GM18951 (cell line): Measurements from ENCODE around the gene ST6GAL1.
"Not testable (repeated sequence)": the region's sequence is repeated elsewhere in the genome, so short reads cannot be mapped to it uniquely, and the experiment has no call there.

Source experiments
- POLR2A ChIP-seq: IDR thresholded peaks from 4 replicates; pipeline ENCODE4 v1.6.1; 2011; ENCODE audit warnings: mild to moderate bottlenecking; ENCODE audit not compliant: insufficient read length, insufficient read depth; ENCODE audit errors: extremely low read depth
- in situ Hi-C: fragments of 300-500 bp; cut with MboI; formaldehyde crosslinking; loops from one replicate; pipeline ENCODE4 v1.12.0; 2022; ENCODE audit warnings: low sequenced_read_pairs, mixed read lengths, inconsistent platforms; ENCODE audit not compliant: unreplicated experiment

The ST6GAL1 gene

GRCh38 chr3:186980989-186981388, 50.7 kb downstream of the ST6GAL1 start:
- in situ Hi-C loops = no loop called here
- TF ChIP-seq POLR2A = no peak

- no peak for TF ChIP-seq POLR2A
- in situ Hi-C loops = no loop called here
These were observed 53.3 kb downstream of the ST6GAL1 start for GRCh38 chr3:186983659-186984058.

- in situ Hi-C loops = no loop called here
- no peak for TF ChIP-seq POLR2A
These were observed 53.7 kb downstream of the ST6GAL1 start for GRCh38 chr3:186984064-186984463.

- TF ChIP-seq POLR2A = no peak
- in situ Hi-C loops = no loop called here
These were observed 55.5 kb downstream of the ST6GAL1 start for GRCh38 chr3:186985661-186986364.

- TF ChIP-seq POLR2A = no peak
- in situ Hi-C loops = no loop called here
These were observed 56.1 kb downstream of the ST6GAL1 start for GRCh38 chr3:186986406-186986805.

GRCh38 chr3:186986816-186987215, 56.5 kb downstream of the ST6GAL1 start:
- in situ Hi-C loops = no loop called here
- TF ChIP-seq POLR2A = no peak

GRCh38 chr3:186988806-186989205, 58.5 kb downstream of the ST6GAL1 start:
- TF ChIP-seq POLR2A = no peak
- in situ Hi-C loops = no loop called here

GRCh38 chr3:186989429-186989828, 59.1 kb downstream of the ST6GAL1 start:
- TF ChIP-seq POLR2A = no peak
- in situ Hi-C loops = no loop called here

GRCh38 chr3:186990277-186990676, 60.0 kb downstream of the ST6GAL1 start:
- TF ChIP-seq POLR2A = no peak
- in situ Hi-C loops = no loop called here

- TF ChIP-seq POLR2A = no peak
- in situ Hi-C loops = no loop called here
These were observed 60.6 kb downstream of the ST6GAL1 start for GRCh38 chr3:186990878-186991308.

- in situ Hi-C loops = no loop called here
- TF ChIP-seq POLR2A = no peak
These were observed 61.1 kb downstream of the ST6GAL1 start for GRCh38 chr3:186991470-186991869.

- in situ Hi-C loops = not testable (repeated sequence)
These were observed 61.8 kb downstream of the ST6GAL1 start for GRCh38 chr3:186992096-186992495.

GRCh38 chr3:186993210-186993782, 63.0 kb downstream of the ST6GAL1 start:
- in situ Hi-C loops = no loop called here
- TF ChIP-seq POLR2A = no peak

GRCh38 chr3:186994000-186994955, 64.0 kb downstream of the ST6GAL1 start:
- in situ Hi-C loops = no loop called here
- TF ChIP-seq POLR2A = no peak

- TF ChIP-seq POLR2A = peak; percentile 48
- in situ Hi-C loops = no loop called here
These were observed 66.0 kb downstream of the ST6GAL1 start for GRCh38 chr3:186996356-186996755.
